IMR-90 (cell line): ENCODE measurements around the gene FOXN3. TPM values are rescaled to one million over a fixed set of nuclear protein-coding genes. Genes with fewer than 3 reads are reported as not detected.

Experiments used
- ATAC-seq: fragments of 200-7000 bp; cut with Tn5 transposase; 2 replicates; pipeline ENCODE4 v1.9.1; 2020; ENCODE audit warnings: low read depth, mild to moderate bottlenecking, moderate library complexity
- BruUV-seq: library from RNA; stranded (reverse); fragments of 400-500 nt; replicated peaks from 2 replicates; lab custom pipeline; 2021; lab: Mats Ljungman, UMichigan
- CTCF ChIA-PET: fragments of 300-600 bp; formaldehyde crosslinking; extraction: SDS; loops from one replicate; lab custom pipeline; 2021; ENCODE audit warnings: antibody characterized with exemption; lab: Yijun Ruan, JAX
- POLR2A ChIA-PET: fragments of 300-600 bp; sonication (Branson Sonifier 250); formaldehyde crosslinking; loops from one replicate; lab custom pipeline; 2022; ENCODE audit warnings: antibody characterized with exemption; ENCODE audit not compliant: unreplicated experiment; lab: Charles Lee
- DNase-seq: peaks from one replicate; pipeline ENCODE4 v3.0.0; 2013
- H2AFZ ChIP-seq: replicated peaks from 2 replicates; pipeline ENCODE3; 2013; ENCODE audit warnings: low read length, mild to moderate bottlenecking; ENCODE audit not compliant: poor library complexity
- H2AK5ac ChIP-seq: 2 replicates; pipeline ENCODE4 v1.6.1; 2013; ENCODE audit warnings: low read depth, low read length, inconsistent platforms
- H2AK9ac ChIP-seq: replicated peaks from 2 replicates; pipeline ENCODE3; 2013; ENCODE audit warnings: mild to moderate bottlenecking, low read depth, low read length, moderate library complexity; ENCODE audit not compliant: poor library complexity
- H2BK120ac ChIP-seq: 2 replicates; pipeline ENCODE4 v1.6.1; 2013; ENCODE audit warnings: low read depth, low read length, inconsistent platforms
- H2BK15ac ChIP-seq: 3 replicates; pipeline ENCODE4 v1.6.1; 2013; ENCODE audit warnings: low read depth, low read length, inconsistent platforms
- H2BK20ac ChIP-seq: 2 replicates; pipeline ENCODE4 v1.6.1; 2013; ENCODE audit warnings: low read depth, mild to moderate bottlenecking, inconsistent platforms, low read length, moderate library complexity
- H2BK5ac ChIP-seq: 2 replicates; pipeline ENCODE4 v1.6.1; 2013; ENCODE audit warnings: mild to moderate bottlenecking, low read depth, low read length, inconsistent platforms; ENCODE audit not compliant: poor library complexity, severe bottlenecking
- H3K14ac ChIP-seq: replicated peaks from 2 replicates; pipeline ENCODE4 v1.6.1; 2013; ENCODE audit warnings: low read depth, low read length, inconsistent platforms
- H3K18ac ChIP-seq: 2 replicates; pipeline ENCODE4 v1.6.1; 2013; ENCODE audit warnings: low read depth, low read length, control low read depth
- H3K23ac ChIP-seq: 2 replicates; pipeline ENCODE4 v1.6.1; 2013; ENCODE audit warnings: low read depth, low read length, inconsistent platforms
- H3K27ac ChIP-seq: 2 replicates; pipeline ENCODE4 v1.5.1; 2013; ENCODE audit warnings: mild to moderate bottlenecking, control low read depth, low read length; ENCODE audit not compliant: insufficient read depth
- H3K27me3 ChIP-seq: 2 replicates; pipeline ENCODE4 v1.6.1; 2013; ENCODE audit warnings: low read length; ENCODE audit not compliant: control insufficient read depth, insufficient read depth
- H3K36me3 ChIP-seq: 2 replicates; pipeline ENCODE4 v1.6.1; 2013; ENCODE audit warnings: low read length, mixed read lengths; ENCODE audit not compliant: control insufficient read depth, insufficient read depth
- H3K4ac ChIP-seq: 2 replicates; pipeline ENCODE4 v1.6.1; 2013; ENCODE audit warnings: low read depth, low read length, inconsistent platforms
- H3K4me1 ChIP-seq: 2 replicates; pipeline ENCODE4 v1.6.1; 2013; ENCODE audit warnings: low read length, mixed read lengths; ENCODE audit not compliant: control insufficient read depth, insufficient read depth
- H3K4me2 ChIP-seq: 2 replicates; pipeline ENCODE4 v1.6.1; 2013; ENCODE audit warnings: low read depth, mild to moderate bottlenecking, control low read depth, low read length, moderate library complexity
- H3K4me3 ChIP-seq: 2 replicates; pipeline ENCODE4 v1.5.1; 2013; ENCODE audit warnings: low read depth, mild to moderate bottlenecking, control low read depth, low read length, moderate library complexity; ENCODE audit not compliant: insufficient read depth
- H3K56ac ChIP-seq: 2 replicates; pipeline ENCODE4 v1.6.1; 2013; ENCODE audit warnings: low read length, inconsistent platforms; ENCODE audit not compliant: insufficient read depth; ENCODE audit errors: extremely low read depth
- H3K79me1 ChIP-seq, 2 experiments: 2 replicates each; pipeline ENCODE4 v1.6.1; 2013; ENCODE audit warnings: low read length in 2 of 2, inconsistent platforms in 1 of 2, low read depth in 1 of 2
- H3K9ac ChIP-seq: 2 replicates; pipeline ENCODE4 v1.6.1; 2013; ENCODE audit warnings: low read depth, low read length, control low read depth
- H3K9me1 ChIP-seq: 2 replicates; pipeline ENCODE4 v1.6.1; 2013; ENCODE audit warnings: low read length, inconsistent platforms; ENCODE audit not compliant: insufficient read depth
- H3K9me3 ChIP-seq: 2 replicates; pipeline ENCODE4 v1.6.1; 2013; ENCODE audit warnings: low read length; ENCODE audit not compliant: control insufficient read depth, insufficient read depth
- H4K20me1 ChIP-seq: 2 replicates; pipeline ENCODE4 v1.6.1; 2013; ENCODE audit warnings: low read length, inconsistent platforms; ENCODE audit not compliant: insufficient read depth
- H4K5ac ChIP-seq: 2 replicates; pipeline ENCODE4 v1.6.1; 2013; ENCODE audit warnings: mild to moderate bottlenecking, low read depth, low read length, control low read depth
- H4K8ac ChIP-seq, 2 experiments: 2 replicates each; pipeline ENCODE4 v1.6.1; 2013; ENCODE audit warnings: low read depth in 2 of 2, low read length in 2 of 2, control low read depth in 1 of 2, inconsistent platforms in 1 of 2
- H4K91ac ChIP-seq: 2 replicates; pipeline ENCODE4 v1.6.1; 2013; ENCODE audit warnings: low read depth, low read length, inconsistent platforms; ENCODE audit not compliant: insufficient read depth
- BHLHE40 ChIP-seq: fragments of 150-350 bp; IDR thresholded peaks from 2 replicates; pipeline ENCODE4 v1.6.1; 2016; ENCODE audit warnings: mild to moderate bottlenecking, low read depth, low read length
- FOS ChIP-seq: fragments of 150-350 bp; IDR thresholded peaks from 2 replicates; pipeline ENCODE4 v1.6.1; 2016; ENCODE audit warnings: low read depth, low read length
- MAFK ChIP-seq: IDR thresholded peaks from 2 replicates; pipeline ENCODE4 v1.6.1; 2012; ENCODE audit warnings: low read depth, low read length, improper control_type of control experiment
- MXI1 ChIP-seq: IDR thresholded peaks from 2 replicates; pipeline ENCODE4 v1.6.1; 2012; ENCODE audit warnings: low read depth, mild to moderate bottlenecking, low read length, moderate library complexity, borderline replicate concordance
- NFE2L2 ChIP-seq: fragments of 150-350 bp; IDR thresholded peaks from 2 replicates; pipeline ENCODE4 v1.6.1; 2016; ENCODE audit warnings: low read depth, mild to moderate bottlenecking, low read length
- POLR2A ChIP-seq: IDR thresholded peaks from 2 replicates; pipeline ENCODE4 v1.6.1; 2012; ENCODE audit warnings: mild to moderate bottlenecking, low read depth, low read length
- RAD21 ChIP-seq: IDR thresholded peaks from 2 replicates; pipeline ENCODE4 v1.6.1; 2012; ENCODE audit warnings: low read length, improper control_type of control experiment
- RCOR1 ChIP-seq: IDR thresholded peaks from 2 replicates; pipeline ENCODE4 v1.6.1; 2012; ENCODE audit warnings: mild to moderate bottlenecking, low read length, improper control_type of control experiment; ENCODE audit not compliant: insufficient replicate concordance
- RFX5 ChIP-seq: IDR thresholded peaks from 2 replicates; pipeline ENCODE4 v1.8.0; 2012; ENCODE audit warnings: low read depth, mild to moderate bottlenecking, low read length, moderate library complexity
- SMC3 ChIP-seq: fragments of 150-350 bp; IDR thresholded peaks from 2 replicates; pipeline ENCODE4 v1.6.1; 2016; ENCODE audit warnings: low read depth, mild to moderate bottlenecking, antibody characterized with exemption, low read length, moderate library complexity
- WGBS, 2 experiments: methylation state at CpG; one replicate each; pipeline versions ENCODE4 v1.1.5 to v1.1.7; 2013; ENCODE audit warnings: missing lambda C conversion rate in 2 of 2; ENCODE audit not compliant: insufficient read length in 1 of 2; ENCODE audit errors: extremely low coverage in 2 of 2; 5-methylcytosine and 5-hydroxymethylcytosine counted together
- dilution Hi-C: fragments of 300-500 bp; cut with HindIII; formaldehyde crosslinking; loops from one replicate; pipeline ENCODE4 v1.14.3; 2018; ENCODE audit warnings: low sequenced_read_pairs; ENCODE audit not compliant: unreplicated experiment
- in situ Hi-C: fragments of 300-500 bp; cut with MboI; formaldehyde crosslinking; loops from 3 replicates; pipeline ENCODE4 v1.14.3; 2019; ENCODE audit warnings: low sequenced_read_pairs, inconsistent platforms, mixed read lengths
- intact Hi-C: fragments of 100-400 bp; cut with micrococcal nuclease; formaldehyde crosslinking; loops from 2 replicates; pipeline ENCODE4 v1.10.0; 2022
- polyA plus RNA-seq, 3 experiments: library from polyadenylated mRNA; depleted of rRNA; stranded (reverse); fragments of >200 nt; gene quantifications; 2 replicates each; pipeline ENCODE4 v1.2.3, GENCODE V29; 2012; ENCODE audit warnings: low replicate concordance in 1 of 3
- total RNA-seq: library from RNA; depleted of rRNA; stranded (reverse); fragments of >200 nt; gene quantifications from 2 replicates; pipeline ENCODE4 v1.2.3, GENCODE V29; 2012
- TF ChIP-seq, protein P1 (sequence below): fragments of 150-350 bp; IDR thresholded peaks from 2 replicates; pipeline ENCODE4 v1.6.1; 2016; ENCODE audit warnings: low read depth, mild to moderate bottlenecking, low read length, moderate library complexity, borderline replicate concordance

Gene FOXN3
- total and polyA plus RNA-seq, 2 of the 4 experiments (the other 2 are of a cell fraction), result 22.6 to 33.7 TPM

DNA sequence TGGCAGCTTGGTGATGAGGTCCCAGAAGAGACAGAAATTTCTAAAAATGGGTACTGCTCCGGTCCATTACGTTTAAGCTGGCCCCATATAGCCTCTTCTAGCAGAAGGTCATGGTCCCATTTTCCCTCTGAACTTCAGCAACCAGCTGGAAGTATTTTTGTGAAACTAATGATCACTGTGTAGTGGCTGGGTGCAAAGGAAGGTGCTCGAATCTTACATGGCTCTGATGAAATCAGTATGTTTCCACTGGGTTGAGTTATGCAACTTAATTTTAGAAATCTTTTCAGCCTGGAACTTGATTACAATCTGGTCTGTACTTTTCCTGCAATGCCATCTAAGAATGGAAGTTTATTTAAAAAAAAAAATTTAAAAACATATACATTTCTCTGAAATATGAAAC, 228.5 kb downstream of the FOXN3 start:
- H2AK5ac ChIP-seq, result no peak overlapping the region
- H3K9ac ChIP-seq, result no peak overlapping the region
- no peak overlapping the region for H2AFZ ChIP-seq
- no peak overlapping the region for H2BK15ac ChIP-seq
- H4K8ac ChIP-seq, result no peak overlapping the region
- H4K20me1 ChIP-seq, result peaks cover 39% of the 10 kb centered on the region
- H3K23ac ChIP-seq, result no peak overlapping the region
- no CpG with 5 or more reads among the region's 3 CpGs for WGBS, 2 experiments
- H4K5ac ChIP-seq, result no peak overlapping the region
- in situ Hi-C loops (no loop called here), intact Hi-C loops (no loop called here), dilution Hi-C loops (no loop called here)
- no peak overlapping the region for H2BK20ac ChIP-seq
- TF ChIP-seq POLR2A (no peak), MAFK (no peak), SMC3 (no peak), RAD21 (no peak), MXI1 (no peak), RCOR1 (no peak), FOS (no peak), NFE2L2 (no peak), BHLHE40 (no peak), RFX5 (no peak)
- TF ChIP-seq, protein P1, sequence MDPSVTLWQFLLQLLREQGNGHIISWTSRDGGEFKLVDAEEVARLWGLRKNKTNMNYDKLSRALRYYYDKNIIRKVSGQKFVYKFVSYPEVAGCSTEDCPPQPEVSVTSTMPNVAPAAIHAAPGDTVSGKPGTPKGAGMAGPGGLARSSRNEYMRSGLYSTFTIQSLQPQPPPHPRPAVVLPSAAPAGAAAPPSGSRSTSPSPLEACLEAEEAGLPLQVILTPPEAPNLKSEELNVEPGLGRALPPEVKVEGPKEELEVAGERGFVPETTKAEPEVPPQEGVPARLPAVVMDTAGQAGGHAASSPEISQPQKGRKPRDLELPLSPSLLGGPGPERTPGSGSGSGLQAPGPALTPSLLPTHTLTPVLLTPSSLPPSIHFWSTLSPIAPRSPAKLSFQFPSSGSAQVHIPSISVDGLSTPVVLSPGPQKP, result no peak
- no peak overlapping the region for H3K4me2 ChIP-seq
- H3K14ac ChIP-seq, result no peak overlapping the region
- no peak for ATAC-seq
- no TSS peak for BruUV-seq
- H3K9me1 ChIP-seq, result peaks cover 24% of the 10 kb centered on the region
- no peak overlapping the region for H3K18ac ChIP-seq
- H2BK120ac ChIP-seq, result no peak overlapping the region
- no peak overlapping the region for H3K4ac ChIP-seq
- no peak overlapping the region for H3K56ac ChIP-seq
- no peak overlapping the region for H2AK9ac ChIP-seq
- CTCF ChIA-PET, result interaction anchor here (0.6 kb wide), 1 partner anchor 19 kb away, joined by 4 read pairs; no protein-coding TSS in a partner anchor
- no peak overlapping the region for H3K27ac ChIP-seq
- peaks cover 16% of the 10 kb centered on the region for H3K36me3 ChIP-seq
- H3K4me3 ChIP-seq, result no peak overlapping the region
- H3K4me1 ChIP-seq, result peaks cover 12% of the 10 kb centered on the region
- H2BK5ac ChIP-seq, result no peak overlapping the region
- POLR2A ChIA-PET, result no interaction called here
- no peaks in the 10 kb centered on the region for H3K9me3 ChIP-seq
- H3K27me3 ChIP-seq, result no peaks in the 10 kb centered on the region
- DNase-seq, result no peak
- no peak overlapping the region for H4K91ac ChIP-seq
- H3K79me1 ChIP-seq, result peaks cover 25 to 53% of the 10 kb centered on the region in 2 experiments
